ENCODE results near the gene KLHL7. TPM values are rescaled to one million over a fixed set of nuclear protein-coding genes. Genes with fewer than 3 reads are reported as not detected.

Gene KLHL7, protein sequence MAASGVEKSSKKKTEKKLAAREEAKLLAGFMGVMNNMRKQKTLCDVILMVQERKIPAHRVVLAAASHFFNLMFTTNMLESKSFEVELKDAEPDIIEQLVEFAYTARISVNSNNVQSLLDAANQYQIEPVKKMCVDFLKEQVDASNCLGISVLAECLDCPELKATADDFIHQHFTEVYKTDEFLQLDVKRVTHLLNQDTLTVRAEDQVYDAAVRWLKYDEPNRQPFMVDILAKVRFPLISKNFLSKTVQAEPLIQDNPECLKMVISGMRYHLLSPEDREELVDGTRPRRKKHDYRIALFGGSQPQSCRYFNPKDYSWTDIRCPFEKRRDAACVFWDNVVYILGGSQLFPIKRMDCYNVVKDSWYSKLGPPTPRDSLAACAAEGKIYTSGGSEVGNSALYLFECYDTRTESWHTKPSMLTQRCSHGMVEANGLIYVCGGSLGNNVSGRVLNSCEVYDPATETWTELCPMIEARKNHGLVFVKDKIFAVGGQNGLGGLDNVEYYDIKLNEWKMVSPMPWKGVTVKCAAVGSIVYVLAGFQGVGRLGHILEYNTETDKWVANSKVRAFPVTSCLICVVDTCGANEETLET
- 16.4 TPM for total RNA-seq
- long read RNA-seq, full-length matches to known transcripts, result 49 of 56 reads
- long read RNA-seq, partial matches to known transcripts, result 2 of 56 reads
- long read RNA-seq, other reads (novel, unspliced or antisense), result 5 of 56 reads

DNA sequence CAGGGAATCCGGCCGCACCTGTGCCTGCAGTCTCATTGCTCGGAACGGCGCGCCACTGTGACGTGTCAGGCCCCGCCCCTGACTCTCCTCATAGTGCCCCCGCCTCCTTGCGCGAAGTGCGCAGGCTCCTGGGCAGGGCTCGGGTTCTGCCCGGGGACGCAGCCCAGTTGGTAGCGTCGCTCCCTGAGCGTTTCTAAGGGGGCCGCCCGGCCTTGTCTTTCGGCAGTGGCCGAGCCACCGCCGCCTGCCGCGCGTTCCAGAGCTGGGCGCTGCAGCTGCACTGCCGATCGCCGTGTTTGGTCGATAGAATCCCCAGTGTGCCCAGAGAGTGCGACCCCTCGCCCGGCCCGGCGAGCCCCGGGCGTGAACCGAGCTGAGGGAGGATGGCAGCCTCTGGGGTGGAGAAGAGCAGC lies at the start of gene KLHL7:
Gene KLHL7, plus strand, starts transcription at position 142 of the 413 bp plus-strand sequence. Its CDS starts 242 bp downstream, at position 384.
- TF ChIP-seq, protein P1, sequence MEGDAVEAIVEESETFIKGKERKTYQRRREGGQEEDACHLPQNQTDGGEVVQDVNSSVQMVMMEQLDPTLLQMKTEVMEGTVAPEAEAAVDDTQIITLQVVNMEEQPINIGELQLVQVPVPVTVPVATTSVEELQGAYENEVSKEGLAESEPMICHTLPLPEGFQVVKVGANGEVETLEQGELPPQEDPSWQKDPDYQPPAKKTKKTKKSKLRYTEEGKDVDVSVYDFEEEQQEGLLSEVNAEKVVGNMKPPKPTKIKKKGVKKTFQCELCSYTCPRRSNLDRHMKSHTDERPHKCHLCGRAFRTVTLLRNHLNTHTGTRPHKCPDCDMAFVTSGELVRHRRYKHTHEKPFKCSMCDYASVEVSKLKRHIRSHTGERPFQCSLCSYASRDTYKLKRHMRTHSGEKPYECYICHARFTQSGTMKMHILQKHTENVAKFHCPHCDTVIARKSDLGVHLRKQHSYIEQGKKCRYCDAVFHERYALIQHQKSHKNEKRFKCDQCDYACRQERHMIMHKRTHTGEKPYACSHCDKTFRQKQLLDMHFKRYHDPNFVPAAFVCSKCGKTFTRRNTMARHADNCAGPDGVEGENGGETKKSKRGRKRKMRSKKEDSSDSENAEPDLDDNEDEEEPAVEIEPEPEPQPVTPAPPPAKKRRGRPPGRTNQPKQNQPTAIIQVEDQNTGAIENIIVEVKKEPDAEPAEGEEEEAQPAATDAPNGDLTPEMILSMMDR (IDR thresholded peaks at IDR 0.05), result no peak
- Histone ChIP-seq H3K4me1 (peaks cover 18% of the 10 kb centered on the region), H3K27ac (peak within 1 kb of the TSS; percentile 95), H3K36me3 (no peaks in the 10 kb centered on the region), H3K9me3 (no peaks in the 10 kb centered on the region), H3K27me3 (no peaks in the 10 kb centered on the region), H3K4me3 (peak within 1 kb of the TSS; percentile 98)
- intact Hi-C loops (cut with DNase I), result no loop called here
- peak; percentile 99 for DNase-seq
- ATAC-seq, result peak; percentile 100

DNA sequence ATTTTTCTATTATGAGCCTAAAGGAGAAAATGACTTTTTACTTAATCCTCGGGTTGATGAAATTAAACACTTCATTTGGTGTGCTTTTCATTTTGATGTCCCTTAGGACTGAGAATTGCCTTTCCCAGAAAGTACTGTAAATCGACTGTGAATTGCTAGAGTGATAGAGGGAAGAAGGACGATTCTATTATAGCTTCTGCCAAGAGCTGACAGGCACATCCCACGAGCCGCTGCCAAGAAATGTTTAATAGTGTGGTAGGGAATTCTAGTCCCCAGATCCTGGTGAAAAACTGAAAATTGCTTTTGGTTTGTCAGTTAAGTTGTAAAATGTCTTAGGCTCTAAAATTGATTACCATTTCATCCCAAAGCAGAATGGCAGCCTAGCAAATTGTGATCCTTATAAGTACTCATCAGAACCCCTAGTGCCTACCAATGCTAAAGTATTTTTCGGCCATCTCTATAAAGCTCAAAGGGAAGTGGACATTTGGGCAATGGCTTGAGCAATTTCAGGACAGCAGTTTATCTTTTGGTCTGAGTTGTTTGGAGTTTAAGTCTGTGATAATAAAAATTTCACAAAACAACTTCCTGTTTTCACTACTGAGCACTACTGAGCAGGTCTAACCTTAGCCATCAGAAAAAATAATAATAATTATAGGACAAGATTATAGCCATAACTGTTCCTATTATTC lies 47.0 kb upstream of the KLHL7 start:
- no peak for ATAC-seq
- no peaks in the 10 kb centered on the region for H3K4me1 ChIP-seq
- no peaks in the 10 kb centered on the region for H3K36me3 ChIP-seq
- no peak for DNase-seq
- H3K27ac ChIP-seq, result no peak overlapping the region
- TF ChIP-seq, protein P1 (IDR thresholded peaks at IDR 0.05), result no peak
- no peaks in the 10 kb centered on the region for H3K27me3 ChIP-seq
- intact Hi-C loops (cut with DNase I), result loop anchor here (5.0 kb wide), 1 partner anchor 501 kb away; no protein-coding TSS in a partner anchor
- H3K4me3 ChIP-seq, result no peak overlapping the region
- H3K9me3 ChIP-seq, result no peaks in the 10 kb centered on the region

DNA sequence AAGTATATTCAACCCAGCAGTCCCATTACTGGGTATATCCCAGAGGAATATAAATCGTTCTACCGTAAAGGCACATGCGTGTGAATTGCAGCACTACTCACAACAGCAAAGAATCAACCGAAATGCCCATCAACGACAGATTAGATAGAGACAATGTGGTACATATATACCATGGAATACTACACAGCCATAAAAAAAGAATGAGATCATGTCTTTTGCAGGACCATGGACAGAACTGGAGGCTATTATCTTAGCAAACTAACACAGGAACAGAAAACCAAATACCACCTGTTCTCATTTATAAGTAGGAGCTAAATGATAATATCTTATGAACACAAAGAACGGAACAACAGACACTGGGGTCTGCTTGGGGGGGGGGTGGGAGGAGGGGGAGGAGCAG lies 44.3 kb upstream of the KLHL7 start:
- Histone ChIP-seq H3K4me3 (no peak overlapping the region), H3K27me3 (no peaks in the 10 kb centered on the region), H3K36me3 (no peaks in the 10 kb centered on the region), H3K27ac (no peak overlapping the region), H3K9me3 (no peaks in the 10 kb centered on the region), H3K4me1 (no peaks in the 10 kb centered on the region)
- ATAC-seq (no peak), DNase-seq (no peak)
- intact Hi-C loops (cut with DNase I), result no loop called here
- TF ChIP-seq, protein P1 (IDR thresholded peaks at IDR 0.05), result no peak

DNA sequence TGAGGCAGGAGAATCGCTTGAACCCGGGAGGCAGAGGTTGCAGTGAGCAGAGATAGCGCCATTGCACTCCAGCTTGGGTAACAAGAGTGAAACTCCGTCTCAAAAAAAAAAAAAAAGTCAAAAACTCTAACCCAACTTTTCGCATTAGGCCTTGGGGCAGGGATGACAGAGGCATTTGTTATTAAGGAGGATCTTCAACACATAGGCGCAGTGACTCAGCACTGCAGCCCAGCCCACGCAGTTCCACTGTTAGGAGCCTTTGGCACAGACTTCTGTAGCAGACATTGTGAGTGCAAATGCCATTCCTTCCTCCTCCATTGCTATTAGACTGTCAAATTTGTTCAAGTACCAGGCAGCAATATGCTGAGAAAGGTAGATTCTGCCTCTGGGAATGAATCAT lies 43.1 kb upstream of the KLHL7 start:
- Histone ChIP-seq H3K36me3 (no peaks in the 10 kb centered on the region), H3K27ac (no peak overlapping the region), H3K9me3 (no peaks in the 10 kb centered on the region), H3K27me3 (no peaks in the 10 kb centered on the region), H3K4me3 (no peak overlapping the region), H3K4me1 (no peaks in the 10 kb centered on the region)
- DNase-seq, result no peak
- TF ChIP-seq, protein P1 (IDR thresholded peaks at IDR 0.05), result no peak
- peak; percentile 23 for ATAC-seq
- intact Hi-C loops (cut with DNase I), result no loop called here

DNA sequence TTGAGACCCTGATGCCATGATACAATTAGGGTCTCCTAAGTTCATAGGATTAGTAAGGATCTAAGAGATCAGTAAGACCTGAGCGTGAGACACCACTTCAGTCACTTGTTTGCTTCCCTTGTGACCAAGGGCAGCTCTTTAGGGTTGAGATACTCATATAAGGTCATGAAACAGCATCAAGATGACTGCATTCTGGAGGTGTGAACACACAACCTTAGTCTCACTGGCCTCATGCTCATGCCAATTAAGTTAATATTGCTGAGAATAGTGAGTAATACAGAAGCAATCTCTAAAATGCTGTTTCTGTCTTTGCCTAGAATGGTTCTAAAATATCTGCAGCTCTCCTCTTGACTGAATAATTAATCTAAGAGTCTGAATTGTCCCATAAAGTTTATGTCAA lies 39.6 kb upstream of the KLHL7 start:
- ATAC-seq, result no peak
- H3K27ac ChIP-seq, result no peak overlapping the region

More for the DNA sequence above, 39.6 kb upstream of the KLHL7 start:
- Histone ChIP-seq H3K27me3 (no peaks in the 10 kb centered on the region), H3K4me3 (no peak overlapping the region), H3K4me1 (no peaks in the 10 kb centered on the region), H3K9me3 (no peaks in the 10 kb centered on the region), H3K36me3 (no peaks in the 10 kb centered on the region)
- no peak for DNase-seq
- intact Hi-C loops (cut with DNase I), result no loop called here
- TF ChIP-seq, protein P1 (IDR thresholded peaks at IDR 0.05), result no peak
